HG03135 (cell line): ENCODE measurements around the gene ABCC5.
"Not testable (repeated sequence)": the region's sequence is repeated elsewhere in the genome, so short reads cannot be mapped to it uniquely, and the experiment has no call there.

Experiments
- ATAC-seq: cut with Tn5 transposase; IDR thresholded peaks from one replicate; pipeline ENCODE4 v1.9.1; 2021; ENCODE audit warnings: mild to moderate bottlenecking, moderate library complexity; ENCODE audit not compliant: unreplicated experiment

The ABCC5 gene

DNA sequence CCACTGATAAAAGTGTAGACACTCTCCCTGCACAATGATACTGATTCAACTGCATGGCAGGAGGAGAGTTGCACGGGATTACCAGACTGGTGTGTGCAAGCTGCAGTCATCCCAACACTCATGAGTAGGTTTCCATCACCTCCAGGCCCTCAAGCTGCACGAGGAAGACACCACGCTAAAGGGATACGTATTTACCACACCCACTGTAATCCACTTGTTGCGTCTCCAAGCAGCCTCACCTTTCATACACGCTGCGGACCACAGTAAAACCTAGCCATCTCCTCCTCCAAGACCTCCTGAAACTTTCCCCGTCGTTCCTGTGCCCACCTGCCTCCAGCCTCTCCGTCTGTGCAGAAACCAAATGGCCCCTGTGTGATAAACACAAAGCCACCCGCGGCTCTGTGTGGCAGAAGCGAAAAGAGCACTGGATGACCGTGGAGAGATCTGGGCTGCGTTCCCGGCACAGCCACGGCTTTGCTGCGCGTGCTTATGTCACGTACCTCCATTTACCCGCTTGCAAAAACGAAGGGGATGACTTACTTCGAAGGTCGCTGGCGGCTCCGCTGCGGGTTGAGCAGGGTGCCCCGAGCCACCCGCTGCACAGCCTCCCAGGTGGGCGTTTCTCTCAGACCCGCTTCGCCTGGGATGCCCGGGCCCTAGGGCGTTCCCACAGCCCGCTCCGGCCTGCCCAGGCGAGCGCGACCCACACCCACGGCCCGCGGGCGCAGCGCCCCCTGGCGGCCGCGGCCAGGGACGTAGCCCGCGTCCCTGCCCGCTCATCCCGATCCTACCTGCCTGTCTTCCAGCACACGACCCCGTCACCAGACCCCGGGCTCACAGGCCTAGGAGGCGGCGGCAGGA lies 643 bp downstream of the ABCC5 start:
- peak; percentile 56 for ATAC-seq

DNA sequence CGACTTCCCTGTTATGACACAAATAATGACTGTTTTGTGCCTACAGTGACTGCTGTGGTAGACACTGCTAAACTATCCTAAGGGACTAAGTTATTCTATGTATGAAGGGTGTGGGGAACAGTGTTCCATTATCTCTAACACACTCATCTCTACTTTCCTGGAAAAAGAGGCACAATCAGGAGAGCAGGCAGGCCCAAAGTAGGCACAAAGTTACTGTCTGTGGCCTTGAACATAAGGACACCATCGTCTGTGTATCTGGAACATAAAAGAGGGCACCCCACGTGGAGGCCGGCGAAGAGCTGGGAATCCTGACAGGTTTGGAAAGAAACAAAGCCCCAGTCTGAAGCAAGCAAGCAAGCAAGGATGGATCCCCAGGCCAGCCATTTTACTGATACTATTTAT lies 1.5 kb downstream of the ABCC5 start:
- ATAC-seq, result no peak

DNA sequence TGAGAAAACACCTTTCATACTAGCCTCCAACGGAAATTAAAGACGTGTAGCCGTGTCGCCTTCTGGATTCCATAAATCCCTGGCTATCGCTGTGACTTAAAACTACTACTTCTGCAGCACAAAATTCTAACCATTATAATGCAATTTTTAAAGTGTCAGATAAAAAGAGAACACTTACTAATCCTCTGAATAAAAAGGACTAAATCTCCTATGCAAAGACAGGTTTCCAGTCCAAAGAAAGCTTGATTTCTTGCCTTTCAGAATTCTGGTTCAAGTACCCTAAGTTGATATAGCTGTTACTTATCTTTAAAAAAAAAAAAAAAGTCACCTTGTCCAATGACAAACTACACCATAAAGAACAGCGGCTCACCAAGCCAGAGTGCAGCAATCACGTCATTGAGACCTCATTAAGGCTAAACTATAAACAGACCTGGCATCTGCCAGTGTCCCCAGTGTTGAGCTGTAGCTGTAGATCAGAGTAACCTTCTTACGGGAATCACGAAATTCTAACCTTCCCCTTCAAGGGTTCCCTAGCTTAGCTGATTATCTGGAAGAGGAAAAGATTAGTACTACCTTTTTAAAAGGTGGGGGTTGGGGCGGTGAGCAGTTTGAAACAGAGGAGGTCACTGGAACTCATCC lies 2.2 kb downstream of the ABCC5 start:
- no peak for ATAC-seq

DNA sequence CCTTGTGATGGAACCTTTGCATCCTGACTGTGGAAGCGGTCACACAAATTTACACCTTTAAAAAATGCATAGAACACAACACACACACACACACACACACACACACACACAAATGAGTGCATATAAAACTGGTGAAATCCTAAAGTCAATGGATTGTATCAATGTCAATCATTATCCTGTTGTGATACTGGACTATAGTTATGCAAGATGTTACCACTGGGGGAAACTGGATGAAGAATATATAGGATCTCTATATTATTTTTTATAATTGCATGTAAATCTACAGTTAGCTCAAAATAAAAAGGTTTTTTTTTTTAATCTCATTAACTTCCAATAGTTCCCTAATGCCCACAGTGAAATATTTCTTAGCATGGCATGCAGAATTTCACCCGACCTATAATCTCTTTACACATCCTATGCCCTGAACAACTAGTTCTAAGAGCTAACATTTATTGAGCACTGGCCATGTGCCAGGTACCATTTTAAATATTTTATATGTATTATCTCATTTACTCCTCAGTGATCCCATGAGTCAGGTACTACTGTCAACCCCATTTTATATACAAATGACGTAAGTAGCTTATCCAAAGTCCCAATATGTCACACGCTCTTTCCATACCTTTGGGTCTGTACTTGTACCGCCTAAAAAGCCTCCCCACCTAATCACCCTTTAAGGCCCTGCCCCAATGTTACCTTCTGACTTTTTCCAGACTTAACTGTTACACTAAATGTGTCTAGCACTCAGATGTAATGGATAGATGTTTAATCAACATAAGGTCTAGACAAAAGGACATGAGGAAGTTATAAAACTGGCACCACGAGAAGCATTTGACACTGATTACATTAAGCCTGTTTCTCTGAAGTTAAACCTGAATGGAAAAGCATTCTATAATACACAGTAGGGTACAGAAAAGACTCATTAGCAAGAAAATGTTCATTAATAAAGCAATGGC lies 5.5 kb downstream of the ABCC5 start:
- no peak for ATAC-seq

DNA sequence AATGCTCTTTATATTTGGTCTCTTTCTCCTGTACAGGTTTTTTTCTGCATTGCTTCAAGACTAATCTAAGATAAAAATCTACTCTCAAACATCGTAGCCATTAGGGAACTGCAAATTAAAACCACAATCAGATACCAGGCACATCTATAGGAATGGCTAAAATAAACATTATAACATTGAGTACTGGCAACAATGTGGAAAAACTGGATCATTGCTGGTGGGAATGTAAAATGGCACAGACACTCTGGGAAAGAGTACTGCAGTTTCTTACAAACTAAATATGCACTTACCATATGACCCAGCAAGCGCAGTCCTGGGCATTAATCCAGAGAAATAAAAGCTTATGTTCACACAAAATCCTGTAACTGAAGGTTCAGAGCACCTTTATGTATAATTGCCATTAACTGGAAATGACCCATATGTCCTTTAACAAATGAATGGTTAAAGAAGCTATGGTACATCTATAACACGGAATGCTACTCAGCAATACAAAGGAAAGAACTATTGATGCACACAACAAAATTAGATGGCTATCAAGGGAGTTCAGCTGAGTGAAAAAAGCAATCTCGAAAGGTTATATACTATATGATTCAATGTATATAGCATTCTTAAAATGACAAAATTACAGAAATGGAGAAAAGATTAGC lies 6.3 kb downstream of the ABCC5 start:
- ATAC-seq, result no peak

DNA sequence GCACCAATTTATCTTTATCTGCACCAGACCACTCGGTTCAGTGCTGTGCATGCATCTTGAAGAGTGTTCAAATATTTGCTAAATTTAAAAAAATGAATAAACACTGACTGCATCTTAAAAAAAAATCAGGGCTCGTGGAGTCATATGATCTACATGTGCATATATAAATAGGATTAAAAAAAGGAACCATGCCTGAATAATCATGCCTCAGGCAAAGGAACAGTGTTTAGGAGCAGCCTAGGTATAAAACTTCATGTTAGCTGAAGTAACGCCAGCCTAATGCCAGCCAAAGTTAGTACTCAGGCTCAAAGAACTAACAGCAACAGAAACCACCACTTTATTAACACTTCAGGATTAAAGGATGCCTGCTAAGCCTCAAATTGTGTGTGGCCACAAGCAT lies 9.5 kb downstream of the ABCC5 start:
- ATAC-seq, result no peak

DNA sequence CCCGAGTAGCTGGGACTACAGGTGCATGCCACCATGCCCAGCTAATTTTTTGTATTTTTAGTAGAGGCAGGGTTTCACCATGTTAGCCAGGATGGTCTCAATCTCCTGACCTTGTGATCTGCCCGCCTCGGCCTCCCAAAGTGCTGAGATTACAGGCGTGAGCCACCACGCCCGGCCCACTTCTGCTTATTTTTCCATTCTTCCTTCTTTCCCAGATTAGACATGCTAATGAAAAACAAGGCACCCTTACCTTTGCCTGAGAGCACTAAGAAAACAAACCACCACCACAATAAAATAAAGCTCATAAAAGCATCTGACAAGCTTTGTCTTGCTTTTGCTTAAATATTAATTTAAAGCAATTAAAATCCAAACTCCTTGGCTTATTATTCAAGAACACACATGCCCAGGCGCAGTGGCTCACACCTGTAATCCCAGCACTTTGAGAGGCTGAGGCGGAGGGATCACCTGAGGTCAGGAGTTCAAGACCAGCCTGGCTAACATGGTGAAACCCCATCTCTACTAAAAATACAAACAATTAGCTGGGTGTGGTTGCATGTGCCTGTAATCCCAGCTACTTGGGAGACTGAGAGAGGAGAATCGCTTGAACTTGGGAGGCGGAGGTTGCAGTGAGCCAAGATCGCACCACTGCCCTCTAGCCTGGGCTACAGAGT lies 10.4 kb downstream of the ABCC5 start:
- not testable (repeated sequence) for ATAC-seq

DNA sequence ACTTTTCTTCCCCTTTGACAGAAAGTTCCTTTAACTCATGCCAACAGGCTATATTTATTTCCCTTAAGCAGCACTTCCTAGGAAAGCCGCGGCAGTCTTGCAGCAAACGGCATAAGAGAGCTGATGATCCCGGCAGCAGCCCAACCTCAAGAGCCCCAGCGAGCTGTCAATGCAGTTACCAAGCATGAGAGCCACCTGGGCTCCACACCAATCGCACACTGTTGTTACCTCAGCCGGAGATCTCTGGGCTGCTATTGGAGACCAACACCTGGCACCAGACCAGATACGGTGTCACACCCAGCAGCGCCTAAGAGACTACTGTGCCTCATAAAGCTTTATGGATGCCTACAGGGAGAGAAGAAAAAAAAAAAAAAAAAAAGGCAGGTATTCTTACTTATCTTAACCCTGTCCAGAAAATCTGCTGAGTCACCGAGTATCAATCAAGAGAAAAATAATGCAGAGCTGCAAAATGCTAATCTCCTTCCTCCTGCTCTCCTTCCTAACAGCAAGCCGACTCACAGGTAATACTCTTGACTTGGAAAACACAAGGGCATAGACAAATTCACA lies 11.7 kb downstream of the ABCC5 start:
- peak; percentile 84 for ATAC-seq

DNA sequence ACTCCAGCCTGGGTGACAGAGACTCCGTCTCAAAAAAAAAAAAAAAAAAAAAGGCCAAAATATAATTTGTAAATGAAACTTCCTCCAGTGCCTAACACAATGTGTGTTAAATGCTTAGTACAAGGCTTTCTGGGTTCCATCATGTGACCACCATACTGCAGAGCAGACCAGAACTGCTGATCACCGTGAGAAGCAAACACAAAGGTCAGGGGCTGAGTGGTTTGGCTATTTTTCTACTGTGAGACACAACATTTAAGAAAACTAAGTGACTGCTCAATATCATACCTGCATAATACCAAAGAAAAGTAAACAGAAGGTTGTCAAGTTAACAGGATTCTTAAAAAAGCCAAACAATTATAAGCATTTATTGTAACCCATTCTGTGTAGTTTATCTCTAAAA lies 13.2 kb downstream of the ABCC5 start:
- no peak for ATAC-seq

DNA sequence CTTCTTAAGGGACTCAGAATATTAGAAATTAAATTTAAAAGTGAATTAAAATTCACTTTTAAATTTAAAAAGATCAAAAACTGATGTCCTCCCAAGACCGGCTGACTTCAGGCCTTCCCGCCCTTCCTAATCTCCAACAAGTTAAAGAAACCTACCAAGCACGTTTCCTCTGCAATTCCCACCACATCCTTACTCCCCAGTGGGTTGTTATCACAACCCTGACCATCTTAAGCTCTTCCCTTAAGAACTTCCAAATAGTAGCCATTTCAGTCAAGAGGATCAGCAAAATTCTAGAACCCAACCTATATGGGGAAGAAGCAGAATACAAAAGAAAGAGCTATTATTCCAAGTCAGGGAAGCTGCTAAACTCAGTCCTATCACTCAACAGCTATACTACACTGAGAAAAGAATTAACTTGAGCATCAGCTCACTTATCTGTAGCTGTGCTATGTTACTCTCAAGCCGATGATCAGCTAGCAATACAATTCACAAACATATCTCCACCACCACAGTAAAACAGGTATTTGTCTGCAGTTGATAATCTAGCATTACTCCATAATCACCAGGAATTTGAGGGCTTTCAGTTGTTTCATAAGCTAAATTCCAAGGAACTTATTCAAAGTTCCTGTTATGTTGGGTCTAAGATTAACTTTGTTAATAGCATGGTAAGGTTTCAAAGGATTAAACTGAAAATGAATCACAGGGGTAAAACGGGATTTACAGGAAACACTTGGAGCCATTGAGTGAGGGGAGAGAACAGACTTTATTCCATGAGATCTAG lies 14.3 kb downstream of the ABCC5 start:
- ATAC-seq, result no peak

DNA sequence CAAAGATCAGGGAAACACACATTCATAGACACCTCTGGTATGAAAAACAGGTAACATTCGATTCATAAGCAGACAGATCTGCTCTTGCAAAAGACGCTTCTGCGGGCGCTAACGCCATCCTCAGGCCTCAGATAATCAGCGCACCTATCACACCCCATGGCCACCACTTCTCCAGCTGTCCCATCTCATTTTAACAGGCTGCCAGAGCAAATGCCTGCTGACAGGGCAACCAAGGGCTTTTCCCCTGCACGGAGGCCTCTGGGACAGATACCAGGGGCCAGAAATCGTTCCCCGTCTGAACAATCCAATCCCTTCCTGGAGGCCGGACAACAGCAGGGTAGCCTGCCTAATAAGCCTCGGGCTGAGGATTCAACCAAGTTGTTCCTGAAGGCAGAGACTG lies 15.2 kb downstream of the ABCC5 start:
- ATAC-seq, result no peak

DNA sequence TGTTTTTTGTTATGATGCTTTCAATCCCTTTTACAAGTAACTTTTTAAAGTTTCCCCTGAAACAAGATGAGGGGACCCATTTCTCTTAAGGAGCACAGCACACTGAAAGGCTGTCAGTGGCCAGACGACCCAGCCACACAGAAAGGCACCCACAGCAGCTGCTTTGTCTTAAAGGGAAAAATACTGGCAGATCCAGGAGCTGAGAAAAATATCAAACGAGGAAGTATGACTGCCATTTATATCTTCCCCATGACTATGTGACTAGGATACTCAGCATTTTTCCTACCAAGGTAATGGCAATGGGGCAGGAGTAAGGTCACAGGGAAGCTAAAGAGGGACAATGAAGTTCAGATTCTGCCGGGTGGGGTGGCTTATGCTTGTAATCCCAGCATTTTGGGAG lies 15.9 kb downstream of the ABCC5 start:
- ATAC-seq, result no peak

DNA sequence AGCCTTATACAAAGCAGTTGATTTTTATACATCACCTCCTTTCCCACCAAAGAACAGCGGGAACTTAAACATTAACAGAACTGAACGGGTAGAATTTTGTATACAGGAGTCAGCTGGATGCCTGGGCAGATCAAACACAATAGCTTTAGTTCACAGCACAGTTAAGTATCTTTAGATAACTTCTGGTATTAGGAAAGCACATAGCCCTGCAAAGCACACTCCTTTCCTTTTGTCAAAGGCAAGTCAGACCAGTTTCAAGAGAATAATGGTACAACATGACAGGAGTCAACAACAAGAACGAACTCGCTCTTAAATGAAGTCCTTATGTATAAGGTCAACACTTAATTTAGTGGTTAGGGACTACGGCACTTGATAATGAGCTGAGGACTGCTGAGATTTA lies 26.3 kb downstream of the ABCC5 start:
- no peak for ATAC-seq

DNA sequence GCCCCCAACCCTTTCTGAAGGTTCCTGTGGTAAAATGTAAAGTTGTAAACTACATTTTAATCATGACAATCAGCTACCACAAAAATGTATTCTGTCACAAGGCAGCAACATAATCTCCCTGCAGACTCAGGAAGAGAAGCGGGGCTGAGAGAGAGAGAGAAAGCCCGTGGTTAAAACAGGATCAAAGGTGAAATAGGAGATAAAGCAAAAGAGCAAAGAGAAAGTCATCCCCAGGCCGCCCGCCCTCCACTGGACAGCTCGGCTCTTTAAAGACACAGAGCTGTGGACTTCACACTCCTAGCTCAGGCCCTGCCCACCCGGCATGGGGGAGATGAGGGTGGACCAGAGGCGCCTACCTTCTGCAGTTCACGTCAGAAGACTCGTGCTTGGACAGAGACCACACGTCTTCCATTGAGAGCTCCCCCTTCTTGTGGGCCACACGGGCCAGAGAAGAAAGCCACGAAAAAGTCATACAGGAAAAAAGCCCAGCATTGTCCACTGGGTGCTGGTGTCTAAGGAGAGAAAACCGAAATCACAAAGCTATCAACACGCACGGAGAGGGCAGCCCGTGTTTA lies 29.4 kb downstream of the ABCC5 start:
- no peak for ATAC-seq

DNA sequence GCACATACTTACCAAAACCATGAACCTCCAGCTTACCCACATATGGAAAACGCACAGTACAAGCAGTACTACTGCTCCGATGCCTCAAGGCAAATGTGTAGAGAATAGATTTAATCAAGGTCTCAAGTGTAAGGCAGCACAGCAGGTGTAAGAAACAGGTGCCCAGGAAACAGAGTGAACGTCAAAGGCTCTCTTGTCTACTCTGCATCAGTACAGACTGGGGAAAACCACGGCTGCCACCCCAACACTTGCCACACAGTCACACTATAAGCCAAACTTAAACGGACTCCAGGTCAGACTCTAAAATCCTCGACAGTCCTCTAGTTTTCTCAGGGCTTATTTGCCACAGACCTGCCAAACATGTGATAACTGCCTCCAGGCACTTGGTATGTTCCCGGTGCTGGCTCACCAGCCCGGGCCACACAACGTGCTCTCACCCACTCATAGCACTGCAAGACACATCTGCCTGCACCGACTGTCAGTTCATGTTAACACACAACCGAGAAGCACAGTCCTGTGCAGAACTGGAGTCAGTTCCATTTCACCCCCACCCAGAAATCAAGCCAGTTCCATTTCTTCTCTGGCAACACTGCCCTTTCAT lies 30.6 kb downstream of the ABCC5 start:
- no peak for ATAC-seq

DNA sequence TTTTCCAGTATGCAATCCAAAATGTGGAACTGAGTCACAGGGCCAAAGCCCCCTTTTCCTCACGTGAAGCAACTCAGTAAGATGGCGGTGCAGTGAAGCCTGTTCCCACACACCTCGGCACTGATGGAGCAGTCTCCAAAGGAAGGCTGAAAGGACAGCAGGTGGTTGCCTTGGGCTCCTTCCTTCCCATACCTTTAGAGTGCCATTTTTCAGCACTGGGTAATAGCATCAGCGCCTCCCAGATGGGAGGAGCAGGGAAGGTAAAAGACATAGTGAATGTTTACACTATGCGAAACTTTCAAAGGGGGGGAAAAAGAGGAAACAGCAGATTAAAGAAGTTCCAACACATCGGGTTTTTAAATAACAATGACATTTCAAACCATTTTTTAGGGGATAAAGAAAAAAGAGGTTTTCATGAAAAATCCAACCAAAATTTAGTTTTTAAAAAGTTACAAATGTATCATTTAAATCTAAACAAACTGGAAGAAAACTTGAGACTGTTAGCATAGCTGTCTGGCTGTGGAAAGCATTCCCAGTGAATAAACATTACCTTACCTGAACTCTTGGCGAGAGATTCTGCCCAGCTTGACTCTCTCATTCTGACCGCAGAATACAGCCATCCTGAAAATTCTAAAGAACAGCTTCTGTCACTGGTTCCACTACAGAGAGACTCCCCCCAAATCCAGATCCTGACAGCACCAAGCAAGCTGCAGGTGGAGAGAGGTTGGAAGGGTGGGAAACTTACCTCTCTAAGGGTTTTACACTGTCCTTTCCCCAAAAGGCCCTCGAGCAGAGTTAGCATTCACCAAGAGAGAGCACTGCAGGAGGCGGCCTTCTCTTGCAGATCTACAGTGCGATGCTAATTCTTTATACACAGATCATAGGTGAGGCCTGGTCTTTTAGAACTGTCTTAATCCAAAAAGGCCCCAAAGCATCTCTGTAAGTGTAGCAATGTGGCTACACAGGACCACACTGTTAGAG lies 32.6 kb downstream of the ABCC5 start:
- no peak for ATAC-seq

DNA sequence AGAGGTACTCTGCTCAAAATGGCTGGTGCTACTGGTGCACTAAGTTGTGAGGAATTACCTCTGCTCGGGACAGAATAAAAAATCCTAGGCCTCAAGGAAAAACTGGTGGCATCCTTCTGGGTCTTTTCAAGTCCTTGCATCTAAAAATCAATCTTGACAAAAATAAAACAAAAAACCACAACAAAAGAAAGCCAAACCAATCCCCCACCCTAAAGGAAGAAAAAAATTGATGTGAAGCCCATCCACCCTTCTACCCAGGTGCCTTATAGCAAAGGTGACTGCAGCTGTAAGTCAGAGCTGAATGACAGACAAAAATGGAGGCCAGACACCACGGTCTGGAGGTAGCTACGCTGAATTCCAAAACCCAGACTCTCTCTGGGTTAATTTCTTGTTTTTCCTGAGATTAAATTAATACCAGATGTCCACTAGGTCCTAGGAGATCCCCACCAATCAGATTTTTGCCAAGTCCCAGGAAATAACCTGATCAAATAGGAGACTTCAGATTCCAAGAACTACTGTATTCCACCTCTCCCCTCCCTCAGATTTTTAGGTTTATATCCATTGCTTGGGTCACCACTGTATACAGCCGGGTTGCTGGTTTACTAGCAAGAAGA lies 33.5 kb downstream of the ABCC5 start:
- ATAC-seq, result no peak
